Astrocyte of the spinal cord (primary cell): ENCODE measurements around the gene RNPEP.
A peak's percentile ranks its signal among the peaks of the same experiment; 100 is the strongest.

Source experiments
- DNase-seq: peaks from one replicate; pipeline ENCODE4 v3.0.0; 2011; ENCODE audit warnings: low read depth, low spot score
- H3K4me3 ChIP-seq: 2 replicates; pipeline ENCODE4 v1.5.1; 2011; ENCODE audit warnings: low read depth, mild to moderate bottlenecking, low read length, moderate library complexity
- CTCF ChIP-seq: IDR thresholded peaks from 2 replicates; pipeline ENCODE4 v1.5.1; 2012; ENCODE audit warnings: low read depth, mild to moderate bottlenecking, low read length, inconsistent platforms
- in situ Hi-C: cut with HindIII; loops from 2 replicates; pipeline ENCODE4 v1.10.0; 2017; ENCODE audit warnings: low sequenced_read_pairs

The RNPEP gene

GRCh38 chr1:201946224-201946908 is 36.1 kb upstream of the RNPEP start, which contains the start of gene LMOD1:
LMOD1 (minus strand) TSS chr1:201946548; CDS start chr1:201946340, 208 bp downstream.
- DNase-seq, result peak; percentile 86
- in situ Hi-C loops, result no loop called here
- no peak for TF ChIP-seq CTCF
- peak within 1 kb of the TSS; percentile 34 for H3K4me3 ChIP-seq

DNA sequence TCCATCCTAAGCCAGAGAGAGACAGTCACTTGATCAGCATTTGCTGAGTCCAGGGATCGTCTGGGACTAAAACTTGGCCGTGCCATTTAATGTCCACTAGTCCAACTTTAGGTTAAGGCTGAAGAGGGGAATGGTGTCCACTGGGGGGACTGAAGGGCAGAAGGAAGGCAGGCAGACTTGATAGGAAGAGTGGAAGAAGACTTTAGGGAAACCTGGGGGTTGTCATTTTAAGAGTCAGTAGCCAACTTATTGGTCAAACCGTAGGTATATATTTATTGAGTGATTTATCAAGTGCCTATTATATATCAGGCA is 34.8 kb upstream of the RNPEP start:
- no peak for DNase-seq
- in situ Hi-C loops, result no loop called here
- no peak overlapping the region for H3K4me3 ChIP-seq
- no peak for TF ChIP-seq CTCF

GRCh38 chr1:201949491-201949890 is 33.0 kb upstream of the RNPEP start:
- in situ Hi-C loops, result no loop called here
- no peak for DNase-seq
- no peak for TF ChIP-seq CTCF
- no peak overlapping the region for H3K4me3 ChIP-seq

DNA sequence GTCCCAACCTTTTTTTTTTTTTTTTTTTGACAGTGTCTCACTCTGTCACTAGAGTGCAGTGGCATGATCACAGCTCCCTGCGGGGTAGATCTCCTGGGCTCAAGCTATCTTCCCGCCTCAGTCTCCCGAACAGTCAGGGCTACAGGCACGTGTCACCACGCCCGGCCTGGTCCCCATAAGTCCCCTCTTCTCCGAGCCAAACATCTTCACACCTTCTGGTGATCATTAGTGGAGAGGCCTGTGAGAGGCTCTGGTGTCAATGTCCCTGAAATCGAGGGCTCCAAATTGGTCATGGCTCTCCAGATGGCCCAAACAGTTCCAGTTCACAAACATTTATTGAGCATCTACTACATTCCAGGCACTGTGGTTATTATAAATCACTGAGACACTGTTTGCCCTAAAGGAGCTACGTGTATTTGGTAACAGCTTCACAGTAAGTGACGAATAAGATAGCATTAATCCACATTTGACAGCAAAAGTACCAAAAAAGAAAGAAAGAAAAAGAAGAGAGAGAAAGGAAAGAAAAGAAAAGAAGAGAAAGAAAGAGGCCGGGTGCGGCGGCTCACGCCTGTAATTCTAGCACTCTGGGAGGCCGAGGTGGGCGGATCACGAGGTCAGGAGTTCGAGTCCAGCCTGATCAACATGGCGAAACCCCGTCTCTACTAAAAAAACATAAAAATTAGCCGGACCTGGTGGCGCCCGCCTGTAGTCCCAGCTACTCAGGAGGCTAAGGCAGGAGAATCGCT is 28.0 kb upstream of the RNPEP start:
- TF ChIP-seq CTCF, result no peak
- in situ Hi-C loops, result no loop called here

GRCh38 chr1:201955009-201955728 is 27.3 kb upstream of the RNPEP start, which contains the start of gene TIMM17A:
TIMM17A (plus strand) TSS chr1:201955503; CDS start chr1:201955527, 24 bp downstream.
- no peak for TF ChIP-seq CTCF
- peak within 1 kb of the TSS; percentile 80 for H3K4me3 ChIP-seq
- in situ Hi-C loops, result no loop called here
- DNase-seq, result peak; percentile 98

More for the DNA sequence above, 28.0 kb upstream of the RNPEP start:
- peak overlapping the region; percentile 80 for H3K4me3 ChIP-seq
- no peak for DNase-seq

DNA sequence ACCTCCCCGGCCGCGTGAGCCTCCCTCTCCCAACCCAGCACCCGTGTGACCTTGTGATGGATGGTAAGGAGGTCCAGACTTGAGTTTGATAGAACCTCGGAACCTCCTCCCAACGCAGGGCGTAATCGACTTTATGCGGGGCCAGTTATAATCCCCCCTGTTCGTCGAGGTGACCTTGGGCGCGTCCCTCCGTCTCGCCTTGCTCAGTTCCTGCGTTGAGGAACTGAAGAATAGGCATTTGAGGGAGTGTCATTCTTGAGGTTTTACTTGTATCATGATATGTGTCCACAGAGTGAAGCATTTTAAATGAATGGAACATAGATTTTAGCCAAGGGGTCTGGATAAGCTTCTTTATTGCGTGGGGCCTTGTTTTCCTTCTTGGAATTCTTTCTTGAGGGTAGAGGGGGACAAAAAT is 26.7 kb upstream of the RNPEP start:
- H3K4me3 ChIP-seq, result peak overlapping the region; percentile 80
- DNase-seq, result no peak
- no peak for TF ChIP-seq CTCF
- in situ Hi-C loops, result no loop called here
